ENCODE data around the gene PDZD8.

- TF ChIP-seq POLR2A (IDR thresholded peaks at IDR 0.05): no peak
- TF ChIP-seq CTCF (IDR thresholded peaks at IDR 0.05 in 4 of 5, conservative IDR thresholded peaks at IDR 0.05 in 1 of 5): no peak
These were observed 46.7 kb upstream of the PDZD8 start for GRCh38 chr10:117421985-117422384.
